Gastrocnemius medialis (tissue), 4 donors: ENCODE data around the gene PARS2.

Source experiments
- POLR2A ChIP-seq, 2 donors: fragments of 450-650 bp; IDR thresholded peaks; one replicate each; pipeline ENCODE4 v1.6.1; 2017; ENCODE audit warnings: antibody characterized with exemption in 2 of 2, mild to moderate bottlenecking in 2 of 2, moderate library complexity in 2 of 2
- TF ChIP-seq, protein P1 (sequence below), 5 experiments: fragments of 450-650 bp in 3 of 5; fragments of 200-600 bp in 2 of 5; sonication (generic) in 2 of 5; IDR thresholded peaks in 4 of 5; conservative IDR thresholded peaks in 1 of 5; 1 replicate in 4 of 5; 2 replicates in 1 of 5; pipeline ENCODE4 v1.5.1; 2016 to 2019; ENCODE audit warnings: antibody characterized with exemption in 5 of 5, mild to moderate bottlenecking in 3 of 5, moderate library complexity in 3 of 5

- TF ChIP-seq, protein P1, sequence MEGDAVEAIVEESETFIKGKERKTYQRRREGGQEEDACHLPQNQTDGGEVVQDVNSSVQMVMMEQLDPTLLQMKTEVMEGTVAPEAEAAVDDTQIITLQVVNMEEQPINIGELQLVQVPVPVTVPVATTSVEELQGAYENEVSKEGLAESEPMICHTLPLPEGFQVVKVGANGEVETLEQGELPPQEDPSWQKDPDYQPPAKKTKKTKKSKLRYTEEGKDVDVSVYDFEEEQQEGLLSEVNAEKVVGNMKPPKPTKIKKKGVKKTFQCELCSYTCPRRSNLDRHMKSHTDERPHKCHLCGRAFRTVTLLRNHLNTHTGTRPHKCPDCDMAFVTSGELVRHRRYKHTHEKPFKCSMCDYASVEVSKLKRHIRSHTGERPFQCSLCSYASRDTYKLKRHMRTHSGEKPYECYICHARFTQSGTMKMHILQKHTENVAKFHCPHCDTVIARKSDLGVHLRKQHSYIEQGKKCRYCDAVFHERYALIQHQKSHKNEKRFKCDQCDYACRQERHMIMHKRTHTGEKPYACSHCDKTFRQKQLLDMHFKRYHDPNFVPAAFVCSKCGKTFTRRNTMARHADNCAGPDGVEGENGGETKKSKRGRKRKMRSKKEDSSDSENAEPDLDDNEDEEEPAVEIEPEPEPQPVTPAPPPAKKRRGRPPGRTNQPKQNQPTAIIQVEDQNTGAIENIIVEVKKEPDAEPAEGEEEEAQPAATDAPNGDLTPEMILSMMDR (IDR thresholded peaks at IDR 0.05 in 4 of 5, conservative IDR thresholded peaks at IDR 0.05 in 1 of 5): no peak
- TF ChIP-seq POLR2A (IDR thresholded peaks at IDR 0.05): no peak
Measured at GRCh38 chr1:54745274-54745673, 19.0 kb downstream of the PARS2 start.
